NB4 (cell line): Measurements from ENCODE around the gene SMG1.

Experiments
- DNase-seq: peaks from one replicate; pipeline ENCODE4 v3.0.0; 2010; ENCODE audit warnings: low read depth
- H3K4me3 ChIP-seq: one replicate; pipeline ENCODE4 v1.5.1; 2011; ENCODE audit warnings: mild to moderate bottlenecking, low read depth, low read length, moderate library complexity
- MYC ChIP-seq: IDR thresholded peaks from 2 replicates; pipeline ENCODE4 v1.6.1; 2011; ENCODE audit warnings: low read depth, low read length
- POLR2A ChIP-seq: IDR thresholded peaks from 2 replicates; pipeline ENCODE4 v1.6.1; 2011; ENCODE audit warnings: mild to moderate bottlenecking; ENCODE audit not compliant: insufficient read length; ENCODE audit errors: extremely low read depth
- TF ChIP-seq, protein P1 (sequence below): IDR thresholded peaks from 2 replicates; pipeline ENCODE4 v1.6.1; 2011; ENCODE audit warnings: low read depth, low read length
- TF ChIP-seq, protein P2 (sequence below): IDR thresholded peaks from one replicate; pipeline ENCODE4 v1.5.1; 2012; ENCODE audit warnings: low read depth, low read length

Gene SMG1

GRCh38 chr16:18797746-18798145 is 128.5 kb downstream of the SMG1 start:
- TF ChIP-seq, protein P1, sequence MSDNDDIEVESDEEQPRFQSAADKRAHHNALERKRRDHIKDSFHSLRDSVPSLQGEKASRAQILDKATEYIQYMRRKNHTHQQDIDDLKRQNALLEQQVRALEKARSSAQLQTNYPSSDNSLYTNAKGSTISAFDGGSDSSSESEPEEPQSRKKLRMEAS = no peak
- TF ChIP-seq MYC (no peak), POLR2A (no peak)
- TF ChIP-seq, protein P2, sequence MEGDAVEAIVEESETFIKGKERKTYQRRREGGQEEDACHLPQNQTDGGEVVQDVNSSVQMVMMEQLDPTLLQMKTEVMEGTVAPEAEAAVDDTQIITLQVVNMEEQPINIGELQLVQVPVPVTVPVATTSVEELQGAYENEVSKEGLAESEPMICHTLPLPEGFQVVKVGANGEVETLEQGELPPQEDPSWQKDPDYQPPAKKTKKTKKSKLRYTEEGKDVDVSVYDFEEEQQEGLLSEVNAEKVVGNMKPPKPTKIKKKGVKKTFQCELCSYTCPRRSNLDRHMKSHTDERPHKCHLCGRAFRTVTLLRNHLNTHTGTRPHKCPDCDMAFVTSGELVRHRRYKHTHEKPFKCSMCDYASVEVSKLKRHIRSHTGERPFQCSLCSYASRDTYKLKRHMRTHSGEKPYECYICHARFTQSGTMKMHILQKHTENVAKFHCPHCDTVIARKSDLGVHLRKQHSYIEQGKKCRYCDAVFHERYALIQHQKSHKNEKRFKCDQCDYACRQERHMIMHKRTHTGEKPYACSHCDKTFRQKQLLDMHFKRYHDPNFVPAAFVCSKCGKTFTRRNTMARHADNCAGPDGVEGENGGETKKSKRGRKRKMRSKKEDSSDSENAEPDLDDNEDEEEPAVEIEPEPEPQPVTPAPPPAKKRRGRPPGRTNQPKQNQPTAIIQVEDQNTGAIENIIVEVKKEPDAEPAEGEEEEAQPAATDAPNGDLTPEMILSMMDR = no peak
- H3K4me3 ChIP-seq = peak overlapping the region; percentile 27
- DNase-seq = no peak

DNA sequence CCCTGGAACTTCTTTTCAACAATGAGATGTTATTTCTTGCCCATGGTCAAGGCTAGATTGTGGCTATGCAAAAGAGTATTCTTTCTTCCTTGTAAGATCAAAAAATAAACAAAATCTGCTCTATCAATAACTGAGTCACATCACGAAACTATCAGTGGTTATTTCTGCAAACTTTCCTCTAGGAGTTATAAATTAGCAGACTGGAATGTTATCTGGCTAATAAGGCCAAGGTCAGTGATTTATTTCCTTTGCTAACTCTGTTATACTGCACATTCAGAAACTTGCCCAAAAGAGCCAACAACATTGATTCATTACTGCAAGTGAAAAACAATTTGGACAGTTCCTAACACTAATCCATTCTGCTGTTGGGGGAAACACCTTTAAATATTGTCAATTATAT is 129.8 kb downstream of the SMG1 start:
- no peak for DNase-seq
- no peak overlapping the region for H3K4me3 ChIP-seq
- TF ChIP-seq POLR2A = no peak
- TF ChIP-seq, protein P2 = no peak
- TF ChIP-seq, protein P1 = no peak
- TF ChIP-seq MYC = no peak

DNA sequence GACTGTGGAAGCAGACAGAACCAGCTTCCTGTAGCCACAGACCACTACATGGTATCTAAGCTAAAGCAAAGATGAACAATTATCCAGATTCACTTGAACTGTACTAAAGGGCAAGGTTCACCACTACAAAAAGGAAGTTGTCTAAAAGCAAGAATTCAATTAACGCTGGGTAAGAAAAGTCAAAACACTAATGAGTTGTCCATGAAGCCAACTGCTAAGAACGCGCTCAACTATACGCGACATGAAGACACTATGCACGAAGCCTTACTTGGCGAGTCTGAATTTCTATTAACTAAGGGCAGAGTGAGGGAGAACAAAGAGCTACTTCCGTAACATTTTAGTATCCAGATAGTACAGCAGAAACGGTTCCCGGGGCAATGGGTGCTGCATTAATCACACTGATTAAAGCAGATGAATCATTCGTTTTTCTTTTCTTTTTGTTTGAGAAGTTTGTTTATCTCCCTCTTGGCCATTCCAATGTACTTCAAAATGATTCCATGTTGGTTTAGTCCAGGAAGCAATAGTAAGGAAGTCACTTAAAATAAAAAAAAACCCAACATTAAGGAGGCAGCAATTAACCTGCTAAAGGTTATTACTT is 133.3 kb downstream of the SMG1 start:
- no peak for TF ChIP-seq MYC
- H3K4me3 ChIP-seq = no peak overlapping the region
- DNase-seq = no peak

- TF ChIP-seq, protein P2 = no peak
- TF ChIP-seq POLR2A (peak; percentile 93), MYC (peak; percentile 88)
- TF ChIP-seq, protein P1 = peak; percentile 75
- peak; percentile 96 for DNase-seq
- H3K4me3 ChIP-seq = peak within 1 kb of the TSS; percentile 93
Measured at GRCh38 chr16:18789850-18790706, 136.1 kb downstream of the SMG1 start, which contains the start of gene RPS15A. RPS15A (minus strand) TSS chr16:18790334; CDS start chr16:18789113, 1,221 bp downstream.

DNA sequence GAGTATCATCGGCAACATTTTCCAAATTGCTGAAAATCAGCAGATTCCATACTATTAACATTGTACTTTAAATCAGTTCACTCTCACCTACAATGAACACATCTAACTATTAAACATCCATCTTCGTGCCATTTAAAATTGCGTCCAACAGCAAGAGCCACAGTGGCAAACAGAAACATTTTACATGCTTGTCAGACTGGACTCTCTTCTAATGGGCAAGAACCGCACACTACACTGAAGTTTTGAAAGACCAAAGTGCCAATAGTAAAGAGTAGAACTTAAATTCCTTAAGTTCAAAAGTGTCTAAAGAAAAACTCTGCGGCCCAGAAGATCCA is 136.7 kb downstream of the SMG1 start:
- peak overlapping the region; percentile 93 for H3K4me3 ChIP-seq
- TF ChIP-seq MYC = no peak
- no peak for TF ChIP-seq POLR2A
- DNase-seq = no peak

- H3K4me3 ChIP-seq = peak overlapping the region; percentile 93
- DNase-seq = no peak
- TF ChIP-seq, protein P2 = no peak
- TF ChIP-seq POLR2A = no peak
- TF ChIP-seq, protein P1 = no peak
- no peak for TF ChIP-seq MYC
Measured at GRCh38 chr16:18788828-18789514, 137.2 kb downstream of the SMG1 start.
